Measurements from ENCODE around the gene NCOA3.

The NCOA3 gene

GRCh38 chr20:47669489-47669888 is 167.8 kb downstream of the NCOA3 start:
- DNase-seq: no peak

GRCh38 chr20:47669927-47670890 is 168.5 kb downstream of the NCOA3 start:
- DNase-seq: no peak

GRCh38 chr20:47670913-47671312 is 169.2 kb downstream of the NCOA3 start:
- DNase-seq: no peak

- DNase-seq: no peak
Measured at GRCh38 chr20:47672166-47672565, 170.5 kb downstream of the NCOA3 start.

- no peak for DNase-seq
Measured at GRCh38 chr20:47672886-47673670, 171.4 kb downstream of the NCOA3 start.

GRCh38 chr20:47673671-47673955 is 171.9 kb downstream of the NCOA3 start:
- DNase-seq: no peak

- DNase-seq: no peak
Measured at GRCh38 chr20:47674145-47674544, 172.5 kb downstream of the NCOA3 start.

GRCh38 chr20:47674686-47675085 is 173.0 kb downstream of the NCOA3 start:
- DNase-seq: no peak

- no peak for DNase-seq
Measured at GRCh38 chr20:47675190-47676142, 173.8 kb downstream of the NCOA3 start.

- DNase-seq: no peak
Measured at GRCh38 chr20:47676219-47676721, 174.6 kb downstream of the NCOA3 start.

GRCh38 chr20:47676912-47677634 is 175.4 kb downstream of the NCOA3 start:
- DNase-seq: no peak

GRCh38 chr20:47677635-47678453 is 176.2 kb downstream of the NCOA3 start:
- DNase-seq: no peak

- DNase-seq: no peak
Measured at GRCh38 chr20:47678536-47678935, 176.8 kb downstream of the NCOA3 start.

- no peak for DNase-seq
Measured at GRCh38 chr20:47679462-47679861, 177.8 kb downstream of the NCOA3 start.

- DNase-seq: no peak
Measured at GRCh38 chr20:47680804-47681529, 179.3 kb downstream of the NCOA3 start.

- DNase-seq: no peak
Measured at GRCh38 chr20:47682028-47682783, 180.5 kb downstream of the NCOA3 start.

- DNase-seq: no peak
Measured at GRCh38 chr20:47682916-47683315, 181.2 kb downstream of the NCOA3 start.

GRCh38 chr20:47684306-47685080 is 182.8 kb downstream of the NCOA3 start:
- no peak for DNase-seq

- DNase-seq: no peak
Measured at GRCh38 chr20:47686545-47686944, 184.9 kb downstream of the NCOA3 start.
